Ovary (tissue), 9 donors: ENCODE results near the gene SLC35B4. TPM values are rescaled to one million over a fixed set of nuclear protein-coding genes. Genes with fewer than 3 reads are reported as not detected.

ENCODE experiments used
- DNase-seq, 5 donors: peaks; one replicate each; pipeline ENCODE4 v3.0.0-alpha.2; 2019 to 2020
- H3K27ac ChIP-seq, 2 donors: fragments of 200-600 bp; one replicate each; pipeline versions ENCODE4 v1.5.1 to v1.8.0; 2019 to 2022
- H3K27me3 ChIP-seq: fragments of 200-600 bp; one replicate; pipeline ENCODE4 v1.8.0; 2022
- H3K36me3 ChIP-seq: fragments of 200-600 bp; sonication (generic); one replicate; pipeline ENCODE4 v1.5.1; 2019
- H3K4me1 ChIP-seq: one replicate; pipeline ENCODE4 v1.8.1; 2013; ENCODE audit warnings: mild to moderate bottlenecking, moderate library complexity; ENCODE audit not compliant: insufficient read depth
- H3K4me3 ChIP-seq: fragments of 200-600 bp; sonication (generic); one replicate; pipeline ENCODE4 v1.5.1; 2017
- H3K9me3 ChIP-seq, 2 donors: fragments of 200-600 bp in 1 of 2; sonication (generic) in 1 of 2; one replicate each; pipeline versions ENCODE4 v1.5.1 to v1.8.1; 2013 to 2019; ENCODE audit warnings: mild to moderate bottlenecking in 1 of 2, moderate library complexity in 1 of 2
- EP300 ChIP-seq: sonication (generic); formaldehyde crosslinking; IDR thresholded peaks from one replicate; pipeline ENCODE4 v1.6.1; 2017; ENCODE audit warnings: antibody characterized with exemption
- POLR2A ChIP-seq: fragments of 450-650 bp; IDR thresholded peaks from one replicate; pipeline ENCODE4 v1.6.1; 2017; ENCODE audit warnings: antibody characterized with exemption, mild to moderate bottlenecking, moderate library complexity
- WGBS, 3 donors: extraction: QIAGEN DNeasy Blood & Tissue Kit in 1 of 3; methylation state at CpG; one replicate each; pipeline versions ENCODE4 v1.1.5 to v1.1.7; 2013 to 2017; 5-methylcytosine and 5-hydroxymethylcytosine counted together
- intact Hi-C, 4 donors: fragments of 100-400 bp; cut with DNase I; formaldehyde crosslinking; loops; one replicate each; pipeline versions ENCODE4 v1.11.0 to v1.15.1; 2022 to 2023
- polyA plus RNA-seq, 2 donors: library from polyadenylated mRNA; stranded (reverse); fragments of 200-250 nt in 1 of 2; fragments of 350-450 nt in 1 of 2; fragmentation: Illumina TruSeq in 1 of 2; extraction: RNeasy Lipid Tissue Mini Kit (QIAGEN cat#74804) in 1 of 2; gene quantifications; one replicate each; pipeline ENCODE4 v1.2.3, GENCODE V29; 2013 to 2014
- total RNA-seq, 7 donors: library from RNA; depleted of rRNA in 2 of 7; stranded (reverse); fragments of >200 nt in 2 of 7; fragmentation: NEBNext Ultra II Directional in 3 of 7; extraction: Animal tissue kit (Norgen Biotek cat#: 25700) in 3 of 7; gene quantifications; one replicate each; pipeline versions ENCODE4 v1.1.0 to v1.2.4, GENCODE V29; 2016 to 2023
- TF ChIP-seq, protein P1 (sequence below), 3 donors: fragments of 450-650 bp in 2 of 3; fragments of 200-600 bp in 1 of 3; IDR thresholded peaks; one replicate each; pipeline versions ENCODE4 v1.5.1 to v1.8.0; 2016 to 2022; ENCODE audit warnings: antibody characterized with exemption in 3 of 3, mild to moderate bottlenecking in 1 of 3
- donor health status: DM: no; HTN: no; CAD: no; lungs with moderate emphysema.
- donor health status: DM: no; HTN: no; CAD: no.
- donor health status: Bipolar disorder and iron deficiency.
- donor health status: DM: yes; HTN: yes; CAD: no.
- donor health status: DM: no; HTN: no; CAD: no.
- donor health status: DM: yes; HTN: yes; CAD: no.

The SLC35B4 gene
- total and polyA plus RNA-seq, 9 donors, result 3.9 to 25.7 (median 15.7) TPM

DNA sequence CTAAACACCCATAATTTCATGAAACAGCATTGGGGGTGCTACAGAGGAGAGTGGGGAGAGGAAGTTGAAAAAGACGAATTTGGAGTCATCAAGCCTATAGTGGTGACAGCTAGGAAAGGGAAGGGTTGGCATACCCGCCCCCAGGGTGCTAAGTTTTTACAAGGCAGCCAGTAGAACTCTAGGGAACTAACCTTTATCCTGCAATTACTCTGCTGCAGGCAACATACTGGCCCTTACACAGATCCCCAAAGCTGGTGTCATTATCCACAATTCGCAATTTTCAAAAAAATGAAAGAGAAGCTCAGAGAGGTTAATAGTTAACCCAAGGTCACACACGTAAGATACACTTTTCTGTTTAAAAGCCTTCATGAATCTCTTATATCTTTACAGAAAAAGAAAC lies 14.2 kb upstream of the SLC35B4 start:
- TF ChIP-seq EP300 (no peak), POLR2A (no peak)
- TF ChIP-seq, protein P1, sequence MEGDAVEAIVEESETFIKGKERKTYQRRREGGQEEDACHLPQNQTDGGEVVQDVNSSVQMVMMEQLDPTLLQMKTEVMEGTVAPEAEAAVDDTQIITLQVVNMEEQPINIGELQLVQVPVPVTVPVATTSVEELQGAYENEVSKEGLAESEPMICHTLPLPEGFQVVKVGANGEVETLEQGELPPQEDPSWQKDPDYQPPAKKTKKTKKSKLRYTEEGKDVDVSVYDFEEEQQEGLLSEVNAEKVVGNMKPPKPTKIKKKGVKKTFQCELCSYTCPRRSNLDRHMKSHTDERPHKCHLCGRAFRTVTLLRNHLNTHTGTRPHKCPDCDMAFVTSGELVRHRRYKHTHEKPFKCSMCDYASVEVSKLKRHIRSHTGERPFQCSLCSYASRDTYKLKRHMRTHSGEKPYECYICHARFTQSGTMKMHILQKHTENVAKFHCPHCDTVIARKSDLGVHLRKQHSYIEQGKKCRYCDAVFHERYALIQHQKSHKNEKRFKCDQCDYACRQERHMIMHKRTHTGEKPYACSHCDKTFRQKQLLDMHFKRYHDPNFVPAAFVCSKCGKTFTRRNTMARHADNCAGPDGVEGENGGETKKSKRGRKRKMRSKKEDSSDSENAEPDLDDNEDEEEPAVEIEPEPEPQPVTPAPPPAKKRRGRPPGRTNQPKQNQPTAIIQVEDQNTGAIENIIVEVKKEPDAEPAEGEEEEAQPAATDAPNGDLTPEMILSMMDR (IDR thresholded peaks at IDR 0.05), result no peak
- Histone ChIP-seq H3K4me1 (peaks cover 1% of the 10 kb centered on the region), H3K36me3 (no peaks in the 10 kb centered on the region), H3K27me3 (no peaks in the 10 kb centered on the region), H3K4me3 (no peak overlapping the region), H3K27ac (no peak overlapping the region), H3K9me3 (no peaks in the 10 kb centered on the region)
- no peak for DNase-seq
- intact Hi-C loops, result no loop called here
- 70 to 74% (median 72%) methylated on average over 4 of the region's 4 CpGs for WGBS, 3 donors

DNA sequence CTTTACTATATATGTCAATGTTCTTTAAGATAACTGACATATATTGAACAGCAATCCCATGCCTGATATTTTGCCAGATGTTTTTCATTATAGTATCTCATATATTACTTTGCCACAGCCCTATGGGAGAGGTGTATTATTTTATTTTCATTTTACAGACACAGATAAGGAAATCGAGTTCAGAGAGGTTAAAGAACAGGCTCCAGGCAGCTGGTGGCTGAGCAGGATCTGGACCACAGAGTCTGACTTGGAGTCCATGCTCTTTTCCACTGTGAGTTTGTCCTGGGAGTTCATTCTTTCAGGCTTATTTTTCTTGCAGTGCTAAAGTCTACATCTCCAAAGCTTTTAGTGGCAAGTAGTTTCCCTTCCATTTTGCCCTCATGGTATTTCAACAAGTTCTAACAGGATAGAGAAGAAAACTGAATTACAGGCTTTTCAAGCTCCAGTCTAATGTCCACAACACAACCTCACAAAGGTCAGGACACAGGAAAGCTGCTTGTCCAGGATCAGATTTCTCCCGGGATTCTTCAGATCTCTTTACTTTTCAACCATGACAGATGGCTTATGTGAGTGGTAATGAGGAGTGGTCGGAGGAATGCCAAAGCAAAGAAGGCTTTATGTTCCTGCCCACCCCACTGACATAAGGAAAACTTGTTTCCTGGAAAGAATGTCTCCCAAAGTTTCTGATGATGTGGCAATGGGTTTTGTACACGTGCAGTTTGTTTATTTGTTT lies 13.1 kb upstream of the SLC35B4 start:
- H3K9me3 ChIP-seq, result no peaks in the 10 kb centered on the region
- WGBS, 3 donors, result 21 to 25% (median 24%) methylated on average over 4 of the region's 4 CpGs
- H3K4me1 ChIP-seq, result peaks cover 1% of the 10 kb centered on the region
- H3K27me3 ChIP-seq, result no peaks in the 10 kb centered on the region
- DNase-seq, result no peak
- TF ChIP-seq EP300, result no peak
- TF ChIP-seq, protein P1 (IDR thresholded peaks at IDR 0.05), result no peak
- TF ChIP-seq POLR2A, result no peak
- H3K27ac ChIP-seq, result no peak overlapping the region
- H3K4me3 ChIP-seq, result no peak overlapping the region
- no peaks in the 10 kb centered on the region for H3K36me3 ChIP-seq
- intact Hi-C loops, result no loop called here

DNA sequence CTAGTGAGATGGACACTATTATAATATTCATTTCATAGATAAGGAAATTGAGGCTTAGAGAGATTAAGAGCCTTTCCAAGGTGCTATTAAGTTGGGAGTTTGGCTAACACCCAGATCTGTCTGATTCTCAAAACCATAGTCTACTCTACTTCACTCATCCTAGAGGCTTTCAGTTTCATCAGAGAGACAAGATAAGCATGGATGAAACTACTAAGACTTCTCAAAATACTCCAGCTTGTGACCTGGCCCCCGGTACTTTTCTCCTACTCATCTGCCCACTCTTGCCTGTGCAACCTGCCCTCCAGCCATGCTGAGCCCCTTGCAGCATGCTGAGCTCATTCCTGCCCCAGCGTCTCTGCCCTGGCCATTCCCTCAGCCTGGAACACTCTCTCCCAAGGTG lies 12.2 kb upstream of the SLC35B4 start:
- DNase-seq, result no peak
- no peaks in the 10 kb centered on the region for H3K36me3 ChIP-seq
- H3K4me1 ChIP-seq, result peaks cover 1% of the 10 kb centered on the region
- intact Hi-C loops, result no loop called here
- no peak overlapping the region for H3K27ac ChIP-seq
- no peak overlapping the region for H3K4me3 ChIP-seq
- TF ChIP-seq EP300, result no peak
- H3K27me3 ChIP-seq, result no peaks in the 10 kb centered on the region
- WGBS, 3 donors, result 40 to 63% (median 51%) methylated on average over 2 of the region's 2 CpGs
- H3K9me3 ChIP-seq, result no peaks in the 10 kb centered on the region

DNA sequence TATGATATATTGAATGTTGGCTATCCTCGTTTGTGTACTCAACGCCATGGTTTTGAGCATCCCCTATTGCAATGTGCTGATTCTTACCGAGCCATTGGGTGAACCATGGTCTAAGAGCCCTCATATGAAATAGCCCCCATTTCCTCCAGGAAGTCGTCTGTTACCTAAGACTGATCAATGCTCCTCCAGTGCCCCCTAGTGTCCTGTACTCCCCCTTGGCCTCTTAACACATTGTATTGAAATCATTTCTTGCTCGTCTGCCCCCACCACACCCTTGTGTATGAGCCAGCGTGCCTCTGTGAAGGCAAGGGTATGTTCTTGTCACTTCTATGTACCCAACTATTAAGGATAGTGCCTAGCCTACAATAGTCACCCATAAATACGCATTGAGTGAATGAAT lies 11.2 kb upstream of the SLC35B4 start:
- DNase-seq, result peak in 1 of 5 donors; percentile 18
- TF ChIP-seq, protein P1 (IDR thresholded peaks at IDR 0.05), result no peak
- no peak for TF ChIP-seq EP300
- TF ChIP-seq POLR2A, result no peak
- H3K4me1 ChIP-seq, result peaks cover 1% of the 10 kb centered on the region
- no peaks in the 10 kb centered on the region for H3K9me3 ChIP-seq
- intact Hi-C loops, result no loop called here
- 23 to 29% (median 25%) methylated on average over 7 of the region's 7 CpGs for WGBS, 3 donors
- no peaks in the 10 kb centered on the region for H3K27me3 ChIP-seq
- H3K27ac ChIP-seq, result no peak overlapping the region
- no peaks in the 10 kb centered on the region for H3K36me3 ChIP-seq
- no peak overlapping the region for H3K4me3 ChIP-seq

DNA sequence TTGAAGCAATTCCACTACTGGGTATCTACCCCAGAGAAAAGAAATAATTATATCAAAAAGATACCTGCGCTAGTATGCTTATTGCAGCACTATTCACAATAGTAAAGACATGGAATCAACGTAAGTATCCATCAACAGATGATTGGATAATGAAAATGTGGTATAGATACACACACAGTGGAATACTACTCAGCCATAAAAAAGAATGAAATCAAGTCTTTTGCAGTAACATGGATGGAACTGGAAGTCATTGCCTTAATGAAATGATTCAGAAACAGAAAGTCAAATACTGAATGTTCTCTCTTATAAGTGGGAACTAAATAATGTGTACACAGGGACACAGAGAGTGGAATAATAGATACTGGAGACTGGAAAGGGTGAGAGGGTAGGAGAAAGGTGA lies 7.4 kb upstream of the SLC35B4 start:
- 83 to 89% (median 87%) methylated on average over 2 of the region's 2 CpGs for WGBS, 3 donors
- intact Hi-C loops, result no loop called here
- H3K4me3 ChIP-seq, result no peak overlapping the region

More for the DNA sequence above, 7.4 kb upstream of the SLC35B4 start:
- Histone ChIP-seq H3K27me3 (no peaks in the 10 kb centered on the region), H3K36me3 (no peaks in the 10 kb centered on the region), H3K27ac (no peak overlapping the region), H3K4me1 (peaks cover 1% of the 10 kb centered on the region), H3K9me3 (no peaks in the 10 kb centered on the region)
- TF ChIP-seq POLR2A (no peak), EP300 (no peak)
- TF ChIP-seq, protein P1 (IDR thresholded peaks at IDR 0.05), result no peak
- no peak for DNase-seq
